Ecto neural progenitor cell (in vitro differentiated cells): ENCODE data around the gene ALKBH1.
A peak's percentile ranks its signal among the peaks of the same experiment; 100 is the strongest.
"Not testable (repeated sequence)": the region's sequence is repeated elsewhere in the genome, so short reads cannot be mapped to it uniquely, and the experiment has no call there.

Experiments
- DNase-seq: peaks from one replicate; pipeline ENCODE4 v3.0.0-alpha.2; 2018; ENCODE audit warnings: low spot score

Gene ALKBH1

GRCh38 chr14:77707724-77708408, at the start of gene ALKBH1, which contains the start of gene SLIRP:
ALKBH1 (minus strand) TSS chr14:77708023; CDS start chr14:77708004, 19 bp downstream.
SLIRP (plus strand) TSS chr14:77708103; CDS start chr14:77708112, 9 bp downstream.
- DNase-seq: peak; percentile 87

- DNase-seq: no peak
Measured at GRCh38 chr14:77752799-77753516, 45.1 kb upstream of the ALKBH1 start.

DNA sequence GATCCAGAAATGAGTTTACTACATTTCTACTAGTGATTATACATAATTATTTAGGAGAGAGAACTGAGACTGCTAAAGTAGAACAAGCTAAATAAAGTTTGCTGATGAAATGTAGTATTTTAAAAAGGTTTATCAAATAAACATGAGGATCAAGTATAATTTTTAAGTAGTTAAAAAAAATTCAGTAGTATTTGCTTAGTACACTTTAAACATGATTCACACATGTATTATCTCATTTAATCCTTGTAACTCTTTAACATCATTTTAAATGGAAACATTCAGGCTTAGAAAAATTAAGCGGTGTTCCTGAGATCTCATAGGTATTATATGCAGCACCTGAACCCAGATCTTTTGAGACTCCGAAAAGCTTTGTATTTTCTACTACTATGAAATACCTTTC, 44.4 kb upstream of the ALKBH1 start:
- DNase-seq: no peak

DNA sequence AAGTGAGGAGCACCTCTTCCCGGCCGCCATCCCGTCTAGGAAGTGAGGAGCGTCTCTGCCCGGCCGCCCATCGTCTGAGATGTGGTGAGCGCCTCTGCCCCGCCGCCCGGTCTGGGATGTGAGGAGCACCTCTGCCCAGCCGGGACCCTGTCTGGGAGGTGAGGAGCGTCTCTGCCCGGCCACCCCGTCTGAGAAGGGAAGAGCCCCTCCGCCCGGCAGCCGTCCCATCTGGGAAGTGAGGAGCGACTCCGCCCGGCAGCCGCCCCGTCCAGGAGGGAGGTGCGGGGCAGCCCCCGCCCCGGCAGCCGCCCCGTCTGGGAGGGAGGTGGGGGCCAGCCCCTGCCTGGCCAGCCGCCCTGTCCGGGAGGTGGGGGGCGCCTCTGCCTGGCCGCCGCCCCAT, 39.6 kb upstream of the ALKBH1 start:
- not testable (repeated sequence) for DNase-seq

DNA sequence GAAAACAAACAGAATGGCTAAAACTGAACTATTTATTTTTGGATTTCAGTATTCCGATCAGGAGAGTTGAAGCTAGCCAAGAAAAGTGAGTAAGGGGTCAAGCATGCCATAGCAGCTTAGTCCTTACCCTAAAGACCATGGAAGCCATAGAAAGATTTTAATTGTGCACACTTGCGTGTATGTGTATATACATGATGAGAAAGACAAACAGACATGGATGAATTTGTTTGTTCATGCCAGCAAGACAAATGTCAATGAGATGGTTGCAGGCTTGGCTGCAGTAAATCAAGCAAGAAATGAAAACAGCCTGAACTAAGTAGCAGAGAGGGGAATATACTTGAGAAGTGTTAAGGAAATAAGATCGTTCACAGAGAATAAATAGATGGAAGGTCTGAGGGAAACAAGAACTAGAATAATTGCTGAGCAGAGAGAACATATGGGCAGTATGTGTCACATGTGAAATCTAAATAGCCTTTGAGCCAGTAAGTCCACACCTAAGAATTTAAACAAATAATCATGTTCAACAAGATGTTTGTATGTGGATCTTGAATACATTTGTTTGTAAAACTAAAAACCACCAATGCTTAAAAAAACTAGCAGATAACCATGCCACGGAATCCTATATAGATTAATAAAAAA, 38.4 kb upstream of the ALKBH1 start:
- DNase-seq: no peak

- DNase-seq: no peak
Measured at GRCh38 chr14:77741438-77741837, 33.6 kb upstream of the ALKBH1 start.

GRCh38 chr14:77738559-77739250, 30.9 kb upstream of the ALKBH1 start:
- no peak for DNase-seq

- no peak for DNase-seq
Measured at GRCh38 chr14:77730976-77731497, 23.2 kb upstream of the ALKBH1 start.

- DNase-seq: no peak
Measured at GRCh38 chr14:77722301-77722700, 14.5 kb upstream of the ALKBH1 start.

DNA sequence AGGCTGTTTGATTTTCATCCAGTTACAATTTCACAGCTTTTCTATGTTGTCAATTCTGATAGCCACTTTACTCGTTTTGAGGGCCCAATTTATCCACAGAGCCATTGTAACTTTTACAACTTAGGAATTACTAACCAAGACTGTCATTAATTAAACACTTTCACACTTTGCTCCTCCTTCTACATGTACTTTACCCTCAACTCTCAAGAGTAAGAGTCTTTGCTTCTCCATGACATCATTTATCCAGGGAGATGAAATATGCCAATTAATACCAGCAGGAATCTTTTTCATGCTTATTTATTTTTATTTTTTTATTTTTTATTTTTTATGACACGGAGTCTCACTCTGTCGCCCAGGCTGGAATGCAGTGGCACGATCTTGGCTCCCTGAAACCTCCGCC, 13.6 kb upstream of the ALKBH1 start:
- no peak for DNase-seq

DNA sequence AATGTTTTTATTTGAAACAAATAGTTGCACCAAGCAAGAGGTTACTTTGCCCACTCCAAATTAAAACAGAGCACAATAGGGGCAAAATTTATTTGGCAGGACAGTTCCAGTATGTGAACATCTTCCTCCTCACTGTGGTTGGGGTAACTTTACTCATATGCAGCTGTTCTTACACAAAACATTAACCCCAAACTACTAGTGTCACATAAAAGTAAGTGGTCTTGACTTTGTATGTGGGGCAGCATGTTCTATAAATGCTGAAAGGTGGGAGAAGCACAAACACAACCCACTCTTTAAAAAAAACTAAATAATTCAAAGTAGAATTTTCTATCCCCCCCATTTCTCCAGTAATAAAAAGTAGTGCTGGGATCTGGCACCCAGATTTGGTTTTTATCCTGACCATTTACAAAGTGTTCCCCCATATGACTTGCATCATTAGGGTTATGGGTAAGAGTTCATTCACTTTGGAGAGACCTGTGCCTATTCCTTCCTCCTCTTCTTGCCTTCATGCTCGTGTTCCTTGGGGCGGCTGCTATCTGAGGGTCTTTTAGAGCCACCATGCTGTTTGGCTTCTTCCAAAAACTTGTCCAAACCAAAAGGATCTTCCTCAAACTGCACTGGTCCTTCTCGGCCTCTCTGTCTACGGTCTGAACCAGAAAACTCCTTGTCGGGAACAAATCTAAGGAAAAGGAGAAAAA, 9.9 kb upstream of the ALKBH1 start:
- DNase-seq: no peak

GRCh38 chr14:77714926-77715325, 7.1 kb upstream of the ALKBH1 start:
- DNase-seq: no peak

DNA sequence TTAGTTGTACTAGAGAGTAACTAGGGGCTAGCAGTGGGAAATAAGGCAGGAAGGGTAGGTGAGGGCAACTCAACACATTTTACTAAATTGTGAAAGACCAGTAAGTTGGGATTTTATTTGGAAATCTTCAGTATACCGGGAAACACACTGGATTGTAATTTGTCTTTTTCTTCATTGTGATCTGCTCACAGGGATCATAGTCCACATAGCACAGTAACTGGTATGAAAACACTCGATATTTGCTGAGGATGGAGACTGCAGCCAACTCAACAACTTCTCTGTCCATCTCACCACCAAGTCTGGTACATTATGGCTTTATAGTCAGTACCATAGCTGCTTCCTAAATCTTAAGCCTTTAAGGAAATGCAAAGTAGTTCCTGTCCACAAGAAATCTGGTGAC, 2.5 kb upstream of the ALKBH1 start:
- DNase-seq: no peak

GRCh38 chr14:77709412-77709811, 1.6 kb upstream of the ALKBH1 start:
- no peak for DNase-seq

DNA sequence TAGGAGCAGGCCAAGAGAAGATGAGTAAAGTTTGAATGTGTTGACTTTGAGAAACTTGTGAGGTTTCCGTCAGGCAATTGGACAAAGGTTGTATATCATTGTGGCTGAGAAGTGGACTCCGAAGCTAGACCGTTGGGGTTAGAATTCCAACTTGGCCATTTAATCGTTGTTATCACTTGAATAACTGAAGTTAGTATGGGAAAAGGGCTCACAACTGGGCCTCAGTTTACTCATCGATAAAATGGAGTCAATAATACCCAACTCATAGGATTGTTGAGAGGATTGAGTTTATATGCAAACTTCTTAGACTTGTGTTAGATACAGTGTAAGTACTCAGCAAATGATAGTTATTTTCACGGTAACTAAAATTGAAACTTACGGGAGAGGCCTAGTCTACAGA, 926 bp upstream of the ALKBH1 start:
- DNase-seq: no peak

GRCh38 chr14:77707355-77707723, 484 bp downstream of the ALKBH1 start:
- DNase-seq: peak; percentile 45

DNA sequence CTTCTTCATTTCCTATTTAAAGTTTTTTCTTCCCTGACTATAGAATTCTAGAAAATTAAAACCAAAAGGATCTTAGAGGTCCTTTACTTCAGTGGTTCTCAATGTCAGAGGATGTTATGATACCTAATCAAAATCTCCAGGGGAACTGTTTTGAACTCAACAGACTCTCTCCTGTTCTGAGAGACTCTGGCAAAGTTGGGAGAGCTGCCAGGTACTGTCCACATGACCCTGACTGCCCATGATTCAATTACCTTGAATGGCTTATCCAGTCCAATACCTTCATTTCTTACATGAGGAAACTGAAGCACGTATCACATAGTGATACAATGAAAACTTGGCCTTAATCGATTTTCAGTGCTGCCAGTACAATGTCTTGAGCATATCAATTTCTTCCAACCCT, 16.6 kb downstream of the ALKBH1 start:
- no peak for DNase-seq

DNA sequence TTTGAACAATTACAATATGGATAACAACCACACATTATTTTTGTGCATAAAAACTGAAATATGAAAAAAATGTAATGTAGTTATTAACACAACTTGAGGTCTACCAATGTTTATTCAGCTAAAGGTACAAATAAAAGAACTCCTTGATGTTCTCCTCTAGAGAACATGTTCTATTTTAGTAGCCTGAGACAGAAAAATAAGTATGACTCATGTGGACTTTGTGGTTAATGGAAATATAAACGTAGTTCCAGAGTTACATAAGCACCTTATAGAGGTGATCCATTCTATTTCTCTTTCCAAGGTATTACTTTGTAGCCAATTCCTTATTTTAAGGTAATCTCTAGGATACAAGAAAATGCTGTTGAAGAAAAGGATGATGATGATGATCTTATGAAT, 25.7 kb downstream of the ALKBH1 start:
- DNase-seq: no peak

- DNase-seq: no peak
Measured at GRCh38 chr14:77681196-77682157, 26.3 kb downstream of the ALKBH1 start.

DNA sequence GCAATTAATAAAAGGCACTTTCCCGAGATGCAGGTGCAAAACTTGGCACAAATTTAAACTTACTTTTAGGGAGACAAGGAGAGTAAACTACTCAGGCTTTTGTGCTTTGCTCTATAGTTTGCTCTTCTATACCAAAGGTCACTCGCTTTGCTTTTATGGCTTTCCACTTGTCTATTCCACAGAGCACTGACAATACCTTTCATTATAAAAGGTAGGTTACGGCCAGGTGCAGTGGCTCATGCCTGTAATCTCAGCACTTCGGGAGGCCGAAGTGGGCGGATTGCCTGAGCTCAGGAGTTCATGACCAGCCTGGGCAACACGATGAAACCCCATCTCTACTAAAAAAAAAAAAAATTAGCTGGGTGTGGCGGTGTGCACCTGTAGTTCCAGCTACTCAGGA, 32.9 kb downstream of the ALKBH1 start:
- no peak for DNase-seq

GRCh38 chr14:77673193-77673592, 34.6 kb downstream of the ALKBH1 start:
- DNase-seq: no peak
